GM06990 (cell line): Measurements from ENCODE around the gene ZRANB1.

Experiments
- DNase-seq: peaks from one replicate; pipeline ENCODE4 v3.0.0-alpha.2; 2011; ENCODE audit not compliant: insufficient read length; ENCODE audit errors: extremely low read depth
- H3K27me3 ChIP-seq: replicated peaks from 2 replicates; pipeline ENCODE4 v1.6.0; 2011; ENCODE audit warnings: low read length; ENCODE audit not compliant: control insufficient read depth, insufficient read depth
- H3K36me3 ChIP-seq: 2 replicates; pipeline ENCODE4 v1.5.1; 2011; ENCODE audit warnings: low read length; ENCODE audit not compliant: control insufficient read depth, insufficient read depth
- H3K4me3 ChIP-seq: replicated peaks from 2 replicates; pipeline ENCODE4 v1.5.1; 2011; ENCODE audit warnings: low read depth, mild to moderate bottlenecking, control low read depth, low read length
- CTCF ChIP-seq: IDR thresholded peaks from 2 replicates; pipeline ENCODE4 v1.5.1; 2011; ENCODE audit warnings: low read length, control low read depth, mild to moderate bottlenecking, inconsistent platforms; ENCODE audit not compliant: insufficient read depth, poor library complexity, severe bottlenecking

Gene ZRANB1

GRCh38 chr10:125011926-125012705 lies 70.2 kb downstream of the ZRANB1 start:
- no peaks in the 10 kb centered on the region for H3K36me3 ChIP-seq
- no peak for DNase-seq
- peaks cover 3% of the 10 kb centered on the region for H3K27me3 ChIP-seq
- H3K4me3 ChIP-seq: no peak overlapping the region
- no peak for TF ChIP-seq CTCF

- DNase-seq: no peak
- TF ChIP-seq CTCF: no peak
- Histone ChIP-seq H3K36me3 (no peaks in the 10 kb centered on the region), H3K4me3 (no peak overlapping the region), H3K27me3 (peaks cover 3% of the 10 kb centered on the region)
Measured at GRCh38 chr10:125012851-125013528, 71.1 kb downstream of the ZRANB1 start.

GRCh38 chr10:125013529-125013872 lies 71.6 kb downstream of the ZRANB1 start:
- no peak for TF ChIP-seq CTCF
- DNase-seq: no peak
- Histone ChIP-seq H3K36me3 (no peaks in the 10 kb centered on the region), H3K4me3 (no peak overlapping the region), H3K27me3 (peaks cover 3% of the 10 kb centered on the region)

GRCh38 chr10:125014086-125014830 lies 72.3 kb downstream of the ZRANB1 start:
- H3K4me3 ChIP-seq: no peak overlapping the region

GRCh38 chr10:125014836-125015355 lies 73.0 kb downstream of the ZRANB1 start:
- DNase-seq: no peak
- no peak for TF ChIP-seq CTCF
- H3K4me3 ChIP-seq: no peak overlapping the region
- no peaks in the 10 kb centered on the region for H3K36me3 ChIP-seq
- H3K27me3 ChIP-seq: peaks cover 3% of the 10 kb centered on the region

More at GRCh38 chr10:125014086-125014830, 72.3 kb downstream of the ZRANB1 start:
- peaks cover 3% of the 10 kb centered on the region for H3K27me3 ChIP-seq
- no peaks in the 10 kb centered on the region for H3K36me3 ChIP-seq
- TF ChIP-seq CTCF: no peak
- DNase-seq: no peak
